ENCODE results near the gene ZNF423.

The ZNF423 gene

DNA sequence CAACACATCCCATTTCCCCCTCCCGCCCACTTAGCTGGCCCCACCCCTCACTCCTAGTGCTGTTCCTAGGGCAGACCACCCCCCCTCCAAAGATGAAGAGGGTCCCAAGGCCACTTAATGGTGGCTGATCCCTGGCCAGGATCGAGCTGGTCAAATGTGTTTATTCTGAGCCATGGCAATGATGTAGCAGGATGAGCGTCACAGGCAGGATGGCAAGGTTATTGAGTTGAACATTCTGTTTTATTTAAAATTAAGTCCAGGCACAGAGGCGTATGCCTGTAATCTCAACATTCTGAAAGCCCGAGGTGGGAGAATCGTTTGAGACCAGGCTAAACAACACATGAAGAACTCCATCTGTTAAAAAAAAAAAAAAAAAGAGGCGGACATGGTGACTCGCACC is 12.2 kb downstream of the ZNF423 start:
- TF ChIP-seq, protein P1, sequence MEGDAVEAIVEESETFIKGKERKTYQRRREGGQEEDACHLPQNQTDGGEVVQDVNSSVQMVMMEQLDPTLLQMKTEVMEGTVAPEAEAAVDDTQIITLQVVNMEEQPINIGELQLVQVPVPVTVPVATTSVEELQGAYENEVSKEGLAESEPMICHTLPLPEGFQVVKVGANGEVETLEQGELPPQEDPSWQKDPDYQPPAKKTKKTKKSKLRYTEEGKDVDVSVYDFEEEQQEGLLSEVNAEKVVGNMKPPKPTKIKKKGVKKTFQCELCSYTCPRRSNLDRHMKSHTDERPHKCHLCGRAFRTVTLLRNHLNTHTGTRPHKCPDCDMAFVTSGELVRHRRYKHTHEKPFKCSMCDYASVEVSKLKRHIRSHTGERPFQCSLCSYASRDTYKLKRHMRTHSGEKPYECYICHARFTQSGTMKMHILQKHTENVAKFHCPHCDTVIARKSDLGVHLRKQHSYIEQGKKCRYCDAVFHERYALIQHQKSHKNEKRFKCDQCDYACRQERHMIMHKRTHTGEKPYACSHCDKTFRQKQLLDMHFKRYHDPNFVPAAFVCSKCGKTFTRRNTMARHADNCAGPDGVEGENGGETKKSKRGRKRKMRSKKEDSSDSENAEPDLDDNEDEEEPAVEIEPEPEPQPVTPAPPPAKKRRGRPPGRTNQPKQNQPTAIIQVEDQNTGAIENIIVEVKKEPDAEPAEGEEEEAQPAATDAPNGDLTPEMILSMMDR (IDR thresholded peaks at IDR 0.05; ENCODE audit: low read length): no peak
- no peak for TF ChIP-seq EZH2 (optimal IDR thresholded peaks at IDR 0.05; ENCODE audit: low read depth, low read length)
- no peak for TF ChIP-seq EZH2phosphoT487 (IDR thresholded peaks at IDR 0.05; ENCODE audit: low read length)
- Histone ChIP-seq H4K20me1 (ENCODE audit: insufficient read depth, low read length) (no peaks in the 10 kb centered on the region), H3K36me3 (replicated peaks; ENCODE audit: insufficient read depth, low read length) (no peaks in the 10 kb centered on the region), H3K9ac (ENCODE audit: low read length) (no peak overlapping the region), H3K27ac (ENCODE audit: low read length) (no peak overlapping the region), H3K27me3 (replicated peaks; ENCODE audit: insufficient read depth, low read length) (peaks cover 29% of the 10 kb centered on the region), H3K9me3 (replicated peaks; ENCODE audit: insufficient read depth, low read length) (no peaks in the 10 kb centered on the region), H3K79me2 (ENCODE audit: low read length) (no peaks in the 10 kb centered on the region), H3K9me2 (replicated peaks; ENCODE audit: insufficient read depth, low read length) (no peaks in the 10 kb centered on the region), H3K4me3 (ENCODE audit: low read length) (no peak overlapping the region), H2AFZ (ENCODE audit: low read length) (no peak overlapping the region), H3K4me1 (ENCODE audit: low read length) (no peaks in the 10 kb centered on the region), H3F3A (ENCODE audit: insufficient read depth, low read length) (no peaks in the 10 kb centered on the region), H3K4me2 (ENCODE audit: low read depth, low read length) (no peak overlapping the region)
- DNase-seq: no peak

DNA sequence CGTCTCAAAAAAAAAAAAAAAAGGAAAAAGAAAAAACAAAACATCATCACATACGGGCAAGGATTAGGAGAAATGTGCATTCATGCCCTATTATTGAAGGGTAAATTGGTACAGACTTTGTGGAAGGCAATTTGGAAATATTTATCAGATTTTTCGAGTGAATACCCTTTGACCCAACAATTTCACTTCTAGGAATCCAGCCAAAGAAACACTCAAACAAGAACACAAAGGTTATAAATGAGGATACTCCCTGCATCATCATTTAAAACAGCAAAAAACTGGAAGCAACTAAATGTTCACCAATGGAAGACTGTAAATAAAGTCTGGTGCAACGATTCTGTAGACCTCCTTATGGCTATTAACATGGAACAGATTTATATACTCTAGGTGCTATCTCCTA is 12.9 kb downstream of the ZNF423 start:
- Histone ChIP-seq H3K36me3 (replicated peaks; ENCODE audit: insufficient read depth, low read length) (no peaks in the 10 kb centered on the region), H3K27me3 (replicated peaks; ENCODE audit: insufficient read depth, low read length) (peaks cover 35% of the 10 kb centered on the region), H3K79me2 (ENCODE audit: low read length) (no peaks in the 10 kb centered on the region), H3K9me2 (replicated peaks; ENCODE audit: insufficient read depth, low read length) (no peaks in the 10 kb centered on the region), H3K27ac (ENCODE audit: low read length) (no peak overlapping the region), H3K4me3 (ENCODE audit: low read length) (no peak overlapping the region), H3K9ac (ENCODE audit: low read length) (no peak overlapping the region), H3K4me1 (ENCODE audit: low read length) (no peaks in the 10 kb centered on the region), H3F3A (ENCODE audit: insufficient read depth, low read length) (no peaks in the 10 kb centered on the region), H3K9me3 (replicated peaks; ENCODE audit: insufficient read depth, low read length) (no peaks in the 10 kb centered on the region), H3K4me2 (ENCODE audit: low read depth, low read length) (no peak overlapping the region), H2AFZ (ENCODE audit: low read length) (no peak overlapping the region), H4K20me1 (ENCODE audit: insufficient read depth, low read length) (no peaks in the 10 kb centered on the region)
- TF ChIP-seq EZH2phosphoT487 (IDR thresholded peaks at IDR 0.05; ENCODE audit: low read length) (no peak), EZH2 (optimal IDR thresholded peaks at IDR 0.05; ENCODE audit: low read depth, low read length) (no peak)
- TF ChIP-seq, protein P1 (IDR thresholded peaks at IDR 0.05; ENCODE audit: low read length): no peak
- no peak for DNase-seq

DNA sequence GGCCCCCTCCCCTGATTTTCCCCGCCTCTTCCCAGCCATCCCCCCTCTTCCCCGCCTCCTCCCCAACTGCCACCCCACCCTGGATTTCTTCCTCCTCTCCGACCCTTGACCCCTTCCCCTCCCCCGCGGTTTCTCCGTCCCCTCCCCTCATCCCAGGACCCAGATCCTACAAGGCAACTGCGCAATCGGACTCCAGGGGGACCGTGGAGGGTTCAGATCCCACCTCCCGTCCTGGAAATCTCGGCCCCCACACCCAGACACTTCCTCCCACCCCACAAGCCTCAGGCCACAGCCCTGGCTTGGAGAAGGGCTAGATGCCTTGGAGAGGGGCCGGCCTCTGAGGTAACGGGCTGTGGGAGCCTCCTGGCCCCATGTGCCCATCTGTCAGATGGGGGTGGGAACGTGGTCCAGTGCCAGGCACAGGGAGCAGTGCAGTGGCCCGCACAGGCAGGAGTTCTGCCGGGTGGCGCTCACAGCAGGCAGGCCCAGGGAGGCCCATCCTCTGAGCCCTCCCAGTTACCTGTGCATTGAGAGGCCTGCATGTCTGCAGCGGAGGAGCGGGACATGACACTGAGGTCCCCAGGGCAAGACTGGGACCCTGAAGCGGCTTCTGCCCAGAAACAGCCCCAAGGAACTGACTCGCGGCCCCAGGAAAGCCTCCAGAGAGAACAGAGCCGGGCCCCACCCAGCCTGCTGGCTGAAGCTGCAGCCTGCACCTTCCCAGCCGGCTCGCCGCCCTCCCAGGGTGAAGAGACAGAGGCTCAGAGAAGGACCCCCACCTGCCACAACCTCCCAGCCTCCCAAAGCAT is 16.7 kb downstream of the ZNF423 start:
- Histone ChIP-seq H3K27me3 (replicated peaks; ENCODE audit: insufficient read depth, low read length) (peaks cover 39% of the 10 kb centered on the region), H3K9me3 (replicated peaks; ENCODE audit: insufficient read depth, low read length) (no peaks in the 10 kb centered on the region), H4K20me1 (ENCODE audit: insufficient read depth, low read length) (no peaks in the 10 kb centered on the region), H3K79me2 (ENCODE audit: low read length) (no peaks in the 10 kb centered on the region), H2AFZ (ENCODE audit: low read length) (no peak overlapping the region), H3K9me2 (replicated peaks; ENCODE audit: insufficient read depth, low read length) (no peaks in the 10 kb centered on the region), H3F3A (ENCODE audit: insufficient read depth, low read length) (no peaks in the 10 kb centered on the region), H3K4me2 (ENCODE audit: low read depth, low read length) (no peak overlapping the region), H3K4me3 (ENCODE audit: low read length) (no peak overlapping the region), H3K4me1 (ENCODE audit: low read length) (no peaks in the 10 kb centered on the region), H3K9ac (ENCODE audit: low read length) (no peak overlapping the region), H3K27ac (ENCODE audit: low read length) (no peak overlapping the region), H3K36me3 (replicated peaks; ENCODE audit: insufficient read depth, low read length) (no peaks in the 10 kb centered on the region)
- DNase-seq: no peak
- TF ChIP-seq, protein P1 (IDR thresholded peaks at IDR 0.05; ENCODE audit: low read length): no peak
- TF ChIP-seq EZH2 (optimal IDR thresholded peaks at IDR 0.05; ENCODE audit: low read depth, low read length) (no peak), EZH2phosphoT487 (IDR thresholded peaks at IDR 0.05; ENCODE audit: low read length) (no peak)

Measured in MM.1S (cell line).